Endothelial cell of umbilical vein (primary cell): ENCODE measurements around the gene C16orf89. TPM values are rescaled to one million over a fixed set of nuclear protein-coding genes. Genes with fewer than 3 reads are reported as not detected.
"Not testable (repeated sequence)": the region's sequence is repeated elsewhere in the genome, so short reads cannot be mapped to it uniquely, and the experiment has no call there.

Source experiments
- BruUV-seq: library from RNA; stranded (reverse); fragments of 400-500 nt; replicated peaks from 2 replicates; lab custom pipeline; 2021; lab: Mats Ljungman, UMichigan
- CTCF ChIA-PET: fragments of 300-600, 350-600 bp; sonication (Branson Sonifier 250); formaldehyde crosslinking; loops from one replicate; lab custom pipeline; 2021; ENCODE audit warnings: antibody characterized with exemption, inconsistent platforms; lab: Charles Lee
- POLR2A ChIA-PET: fragments of 300-600, 350-600 bp; sonication (Branson Sonifier 250); formaldehyde crosslinking; loops from one replicate; lab custom pipeline; 2021; ENCODE audit warnings: antibody characterized with exemption, inconsistent platforms; lab: Charles Lee
- DNase-seq: peaks from one replicate; pipeline ENCODE4 v3.0.0-alpha.2; 2011; ENCODE audit warnings: low read depth, low spot score
- FAIRE-seq: peaks from 2 replicates; lab custom pipeline; 2011; peaks lifted over from hg19 to GRCh38; lab: Jason Lieb, UNC
- H2AFZ ChIP-seq: 2 replicates; pipeline ENCODE4 v1.6.0; 2012; ENCODE audit warnings: low read depth, low read length, control low read depth, inconsistent platforms
- H3K27ac ChIP-seq: 2 replicates; pipeline ENCODE4 v1.5.1; 2011; ENCODE audit warnings: low read depth, mild to moderate bottlenecking, control low read depth, low read length, moderate library complexity; ENCODE audit not compliant: insufficient read depth
- H3K27me3 ChIP-seq, 2 experiments: 2 replicates each; pipeline versions ENCODE4 v1.6.0 to v1.6.1; 2011; ENCODE audit warnings: low read length in 2 of 2, mixed read lengths in 1 of 2; ENCODE audit not compliant: control insufficient read depth in 2 of 2, insufficient read depth in 2 of 2
- H3K36me3 ChIP-seq, 2 experiments: 2 replicates in 1 of 2; 3 replicates in 1 of 2; pipeline ENCODE4 v1.5.1; 2011; ENCODE audit warnings: low read length in 2 of 2, mild to moderate bottlenecking in 1 of 2, moderate library complexity in 1 of 2; ENCODE audit not compliant: control insufficient read depth in 2 of 2, insufficient read depth in 2 of 2; ENCODE audit errors: extremely low read depth in 1 of 2
- H3K4me1 ChIP-seq: 3 replicates; pipeline ENCODE4 v1.5.1; 2011; ENCODE audit warnings: mild to moderate bottlenecking, low read length; ENCODE audit not compliant: control insufficient read depth, insufficient read depth; ENCODE audit errors: extremely low read depth
- H3K4me2 ChIP-seq: 2 replicates; pipeline ENCODE4 v1.6.1; 2011; ENCODE audit warnings: low read length, control low read depth, mixed read lengths; ENCODE audit not compliant: insufficient read depth
- H3K4me3 ChIP-seq, 3 experiments: fragments of 200-600 bp in 1 of 3; sonication (generic), shearing (Covaris generic) in 1 of 3; replicated peaks in 1 of 3; 2 replicates each; pipeline ENCODE4 v1.5.1; 2011 to 2016; ENCODE audit warnings: control low read depth in 3 of 3, low read length in 3 of 3, mild to moderate bottlenecking in 2 of 3, inconsistent platforms in 1 of 3, low read depth in 1 of 3, moderate library complexity in 1 of 3; ENCODE audit not compliant: insufficient read depth in 1 of 3
- H3K79me2 ChIP-seq: 2 replicates; pipeline ENCODE4 v1.6.0; 2012; ENCODE audit warnings: low read length, inconsistent platforms; ENCODE audit not compliant: control insufficient read depth, insufficient read depth
- H3K9ac ChIP-seq: replicated peaks from 2 replicates; pipeline ENCODE3; 2011; ENCODE audit warnings: low read length, control low read depth; ENCODE audit not compliant: insufficient read depth; ENCODE audit errors: extremely low read depth
- H3K9me1 ChIP-seq: replicated peaks from 3 replicates; pipeline ENCODE4 v1.6.0; 2011; ENCODE audit warnings: mild to moderate bottlenecking, low read length; ENCODE audit not compliant: control insufficient read depth, insufficient read depth; ENCODE audit errors: extremely low read depth
- H3K9me3 ChIP-seq: replicated peaks from 2 replicates; pipeline ENCODE4 v1.5.1; 2012; ENCODE audit warnings: low read length, inconsistent platforms; ENCODE audit not compliant: control insufficient read depth, insufficient read depth
- H4K20me1 ChIP-seq: replicated peaks from 2 replicates; pipeline ENCODE3; 2011; ENCODE audit warnings: mild to moderate bottlenecking, low read length; ENCODE audit not compliant: control insufficient read depth, insufficient read depth; ENCODE audit errors: extremely low read depth
- dilution Hi-C: fragments of 300-500 bp; cut with MboI; formaldehyde crosslinking; loops from one replicate; pipeline ENCODE4 v1.15.0; 2019; ENCODE audit warnings: low sequenced_read_pairs; ENCODE audit not compliant: extremely low pct_ligation_motif_present
- intact Hi-C: fragments of 100-400 bp; cut with micrococcal nuclease; formaldehyde crosslinking; loops from one replicate; pipeline ENCODE4 v1.10.0; 2022
- polyA plus RNA-seq, 4 experiments: library from polyadenylated mRNA; depleted of rRNA in 3 of 4; stranded (reverse) in 3 of 4; unstranded in 1 of 4; fragments of >200 nt; gene quantifications; 2 replicates each; pipeline versions ENCODE4 v1.2.1 to v1.2.3, GENCODE V29; 2011 to 2012; ENCODE audit warnings: missing spikeins in 1 of 4
- total RNA-seq: library from RNA; stranded (reverse); gene quantifications from 2 replicates; pipeline ENCODE4 v1.2.3, GENCODE V29; 2021

C16orf89 gene
- total and polyA plus RNA-seq, 2 donors (not counting 3 experiments of a cell fraction or from before 2014, with no cell fraction given) = not detected

GRCh38 chr16:5096437-5097060 lies 30.8 kb upstream of the C16orf89 start:
- dilution Hi-C loops, CTCF ChIA-PET, H3K36me3 ChIP-seq, H3K79me2 ChIP-seq, H3K27ac ChIP-seq, DNase-seq, H3K27me3 ChIP-seq, FAIRE-seq, H3K9ac ChIP-seq, H4K20me1 ChIP-seq, BruUV-seq, H3K9me1 ChIP-seq, POLR2A ChIA-PET, H3K4me1 ChIP-seq, H2AFZ ChIP-seq, H3K9me3 ChIP-seq: not testable (repeated sequence)
- H3K4me2 ChIP-seq = peak overlapping the region; percentile 57
- peak overlapping the region in 2 of 3 experiments; percentile 12 to 67 for H3K4me3 ChIP-seq
- intact Hi-C loops = loop anchor here (2.0 to 5.0 kb wide), 2 partner anchors 64 to 139 kb away; partner anchors contain the start of genes NAGPA and SEC14L5

- H3K27ac ChIP-seq, H3K4me3 ChIP-seq, H3K79me2 ChIP-seq, H2AFZ ChIP-seq, H3K36me3 ChIP-seq, BruUV-seq, dilution Hi-C loops, CTCF ChIA-PET, H3K9me3 ChIP-seq, POLR2A ChIA-PET, DNase-seq, H3K4me2 ChIP-seq, H3K9me1 ChIP-seq, H3K27me3 ChIP-seq, H3K9ac ChIP-seq, FAIRE-seq, H3K4me1 ChIP-seq, H4K20me1 ChIP-seq: not testable (repeated sequence)
- intact Hi-C loops = loop anchor here (5.0 kb wide), 1 partner anchor 138 kb away; the partner anchor contains the start of gene SEC14L5
These were observed 29.5 kb upstream of the C16orf89 start for GRCh38 chr16:5095145-5095830.

- H2AFZ ChIP-seq, intact Hi-C loops, DNase-seq, H3K27me3 ChIP-seq, H3K9ac ChIP-seq, H3K79me2 ChIP-seq, H3K27ac ChIP-seq, H3K9me3 ChIP-seq, FAIRE-seq, H3K4me3 ChIP-seq, dilution Hi-C loops, H3K9me1 ChIP-seq, H3K4me2 ChIP-seq, H3K36me3 ChIP-seq, H4K20me1 ChIP-seq, POLR2A ChIA-PET, BruUV-seq, H3K4me1 ChIP-seq: not testable (repeated sequence)
- CTCF ChIA-PET = interaction anchor here (1.5 kb wide), 1 partner anchor 9 kb away, joined by 4 read pairs; no protein-coding TSS in a partner anchor
These were observed 28.0 kb upstream of the C16orf89 start for GRCh38 chr16:5093746-5094145.

GRCh38 chr16:5093081-5093480 lies 27.3 kb upstream of the C16orf89 start:
- H3K9ac ChIP-seq, H3K4me2 ChIP-seq, H4K20me1 ChIP-seq, dilution Hi-C loops, H3K9me1 ChIP-seq, H3K4me1 ChIP-seq, H3K79me2 ChIP-seq, intact Hi-C loops, DNase-seq, H3K27me3 ChIP-seq, H3K9me3 ChIP-seq, H3K4me3 ChIP-seq, POLR2A ChIA-PET, H2AFZ ChIP-seq, FAIRE-seq, H3K36me3 ChIP-seq, BruUV-seq, H3K27ac ChIP-seq: not testable (repeated sequence)
- CTCF ChIA-PET = interaction anchor here (0.8 to 1.5 kb wide), 4 partner anchors 8 to 134 kb away, joined by 3 to 6 read pairs (median 4); no protein-coding TSS in a partner anchor
